SK-N-MC (cell line): ENCODE data around the gene CARD19.

Source experiments
- DNase-seq: peaks from one replicate; pipeline ENCODE4 v3.0.0-alpha.2; 2011; ENCODE audit warnings: low read depth, low spot score
- H3K27ac ChIP-seq: fragments of 200-600 bp; sonication (generic); 2 replicates; pipeline ENCODE4 v1.5.1; 2016; ENCODE audit warnings: mixed run types
- H3K36me3 ChIP-seq: fragments of 200-600 bp; sonication (generic); 2 replicates; pipeline ENCODE4 v1.6.1; 2017; ENCODE audit warnings: antibody characterized with exemption, low read length, mixed read lengths; ENCODE audit not compliant: insufficient read depth
- H3K4me3 ChIP-seq: fragments of 200-600 bp; sonication (generic); 2 replicates; pipeline ENCODE4 v1.5.1; 2016
- H3K9ac ChIP-seq: fragments of 200-600 bp; sonication (generic); 2 replicates; pipeline ENCODE4 v1.8.0; 2017; ENCODE audit warnings: mixed run types, mixed read lengths; ENCODE audit not compliant: insufficient read length
- H3K9me3 ChIP-seq: fragments of 200-600 bp; sonication (generic); 2 replicates; pipeline ENCODE4 v1.6.1; 2017; ENCODE audit warnings: low read depth, mild to moderate bottlenecking, antibody characterized with exemption, low read length, moderate library complexity, mixed read lengths
- EZH2 ChIP-seq: fragments of 200-600 bp; sonication (generic); IDR thresholded peaks from one replicate; pipeline ENCODE4 v1.6.1; 2017; ENCODE audit warnings: antibody characterized with exemption
- FOXP2 ChIP-seq: optimal IDR thresholded peaks from 2 replicates; pipeline ENCODE3; 2011; ENCODE audit warnings: mild to moderate bottlenecking, moderate library complexity; ENCODE audit not compliant: insufficient read depth; ENCODE audit errors: extremely low read length, control extremely low read depth
- POLR2AphosphoS5 ChIP-seq: IDR thresholded peaks from 2 replicates; pipeline ENCODE4 v1.6.1; 2012; ENCODE audit warnings: mild to moderate bottlenecking, low read depth, low read length, borderline replicate concordance

Gene CARD19

DNA sequence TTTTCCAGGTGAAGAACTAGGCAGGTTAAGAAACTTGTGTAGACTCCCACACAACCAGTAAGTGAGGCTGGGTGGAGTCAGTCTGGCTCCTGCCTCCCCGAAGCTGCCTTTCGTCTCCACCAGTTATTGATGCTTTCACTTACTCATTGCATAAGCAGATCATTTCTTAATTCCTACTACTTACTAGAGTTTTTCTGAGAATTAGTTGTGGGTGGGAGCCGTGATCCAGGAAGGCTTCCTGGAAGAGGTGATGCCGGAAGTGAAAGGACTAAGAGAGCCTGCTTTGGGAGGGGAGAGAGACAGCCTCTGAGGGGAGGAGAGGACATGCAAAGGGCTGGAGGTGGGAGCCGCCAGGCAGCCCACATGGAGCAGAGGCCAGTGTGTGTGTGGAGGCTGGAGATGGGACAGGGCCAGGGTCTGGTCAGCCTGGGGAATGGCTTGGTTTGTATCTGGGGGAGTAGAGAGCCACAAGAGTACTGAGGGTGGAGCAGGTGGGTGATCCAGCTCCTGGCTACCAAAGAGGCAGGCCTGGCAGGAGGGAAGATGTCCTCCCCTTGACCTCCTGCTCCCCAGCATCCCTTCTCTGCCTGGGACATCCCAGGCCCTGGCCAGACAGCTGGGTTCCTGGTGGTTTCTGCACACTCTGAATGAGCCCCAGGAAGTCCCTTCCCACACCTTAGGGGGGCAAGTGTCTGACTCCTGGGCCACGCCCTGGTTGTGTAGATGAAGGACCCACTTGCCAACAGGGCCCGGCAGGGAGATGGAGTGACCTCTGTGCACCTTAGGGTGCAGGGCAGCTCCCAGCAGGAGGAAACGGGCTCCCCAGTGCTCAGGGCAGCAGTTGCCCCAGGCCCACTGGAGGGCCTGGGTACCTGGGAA is 12.2 kb upstream of the CARD19 start:
- Histone ChIP-seq H3K9ac (no peak overlapping the region), H3K27ac (no peak overlapping the region), H3K9me3 (no peaks in the 10 kb centered on the region), H3K4me3 (no peak overlapping the region), H3K36me3 (no peaks in the 10 kb centered on the region)
- TF ChIP-seq EZH2, result no peak
- no peak for TF ChIP-seq POLR2AphosphoS5
- no peak for TF ChIP-seq FOXP2
- DNase-seq, result no peak

- no peak overlapping the region for H3K4me3 ChIP-seq
- no peak overlapping the region for H3K9ac ChIP-seq
- no peak overlapping the region for H3K27ac ChIP-seq
- H3K9me3 ChIP-seq, result no peaks in the 10 kb centered on the region
- no peak for DNase-seq
- H3K36me3 ChIP-seq, result no peaks in the 10 kb centered on the region
- TF ChIP-seq FOXP2, result no peak
- TF ChIP-seq EZH2, result no peak
- TF ChIP-seq POLR2AphosphoS5, result no peak
These were observed 11.5 kb upstream of the CARD19 start for GRCh38 chr9:93084471-93084881.

- no peaks in the 10 kb centered on the region for H3K36me3 ChIP-seq
- H3K9me3 ChIP-seq, result no peaks in the 10 kb centered on the region
- no peak overlapping the region for H3K4me3 ChIP-seq
- H3K9ac ChIP-seq, result no peak overlapping the region
- no peak overlapping the region for H3K27ac ChIP-seq
- TF ChIP-seq EZH2 (no peak), POLR2AphosphoS5 (no peak), FOXP2 (no peak)
- DNase-seq, result no peak
These were observed 10.3 kb upstream of the CARD19 start for GRCh38 chr9:93085676-93086075.

GRCh38 chr9:93086447-93087224 is 9.4 kb upstream of the CARD19 start:
- no peak overlapping the region for H3K4me3 ChIP-seq
- no peak for DNase-seq
- H3K36me3 ChIP-seq, result no peaks in the 10 kb centered on the region
- no peaks in the 10 kb centered on the region for H3K9me3 ChIP-seq
- no peak overlapping the region for H3K27ac ChIP-seq
- no peak overlapping the region for H3K9ac ChIP-seq
- no peak for TF ChIP-seq POLR2AphosphoS5
- TF ChIP-seq FOXP2, result no peak
- TF ChIP-seq EZH2, result no peak

DNA sequence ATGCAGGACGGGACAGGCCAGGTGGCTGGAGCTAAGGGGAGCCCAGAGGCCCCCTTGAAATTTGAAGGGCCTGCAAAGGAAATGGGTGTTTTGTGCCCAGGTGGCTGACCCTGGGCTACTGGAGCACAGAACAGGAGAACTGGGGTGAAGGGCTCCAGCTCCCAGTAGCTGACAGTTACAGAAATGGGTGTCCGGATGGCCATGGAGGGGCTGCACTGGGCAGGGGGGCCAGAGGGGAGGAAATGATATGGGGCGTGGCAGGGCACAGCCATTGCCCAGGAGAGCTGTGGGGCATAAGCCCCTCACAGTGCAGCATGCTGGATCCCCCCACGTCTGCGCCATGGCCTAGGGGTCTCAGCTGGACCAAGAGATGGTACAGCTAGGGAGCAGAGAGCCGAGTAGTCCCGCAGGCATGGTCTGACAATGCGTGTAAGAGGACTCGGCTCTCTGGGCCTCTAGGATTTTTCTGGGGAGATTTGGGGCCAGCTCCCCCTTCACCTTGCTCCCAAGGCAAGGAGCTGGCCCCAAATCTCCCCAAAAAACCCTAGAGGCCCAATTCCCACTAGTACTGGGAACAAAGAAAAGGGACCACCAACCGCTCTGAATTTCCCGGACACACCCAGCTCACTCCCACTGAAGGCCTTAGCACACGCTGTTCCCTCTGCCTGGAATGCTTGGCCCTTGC is 7.9 kb upstream of the CARD19 start:
- DNase-seq, result no peak
- Histone ChIP-seq H3K9me3 (no peaks in the 10 kb centered on the region), H3K9ac (no peak overlapping the region), H3K27ac (no peak overlapping the region), H3K36me3 (no peaks in the 10 kb centered on the region), H3K4me3 (no peak overlapping the region)
- TF ChIP-seq POLR2AphosphoS5 (no peak), FOXP2 (no peak), EZH2 (no peak)

- DNase-seq, result no peak
- Histone ChIP-seq H3K27ac (no peak overlapping the region), H3K36me3 (no peaks in the 10 kb centered on the region), H3K9ac (no peak overlapping the region), H3K9me3 (no peaks in the 10 kb centered on the region), H3K4me3 (no peak overlapping the region)
- TF ChIP-seq FOXP2, result no peak
- no peak for TF ChIP-seq EZH2
These were observed 7.4 kb upstream of the CARD19 start for GRCh38 chr9:93088656-93089015.

- Histone ChIP-seq H3K36me3 (no peaks in the 10 kb centered on the region), H3K27ac (no peak overlapping the region), H3K9me3 (no peaks in the 10 kb centered on the region), H3K4me3 (no peak overlapping the region), H3K9ac (no peak overlapping the region)
- no peak for DNase-seq
- TF ChIP-seq EZH2, result no peak
- TF ChIP-seq FOXP2, result no peak
- no peak for TF ChIP-seq POLR2AphosphoS5
These were observed 7.0 kb upstream of the CARD19 start for GRCh38 chr9:93089024-93089423.

DNA sequence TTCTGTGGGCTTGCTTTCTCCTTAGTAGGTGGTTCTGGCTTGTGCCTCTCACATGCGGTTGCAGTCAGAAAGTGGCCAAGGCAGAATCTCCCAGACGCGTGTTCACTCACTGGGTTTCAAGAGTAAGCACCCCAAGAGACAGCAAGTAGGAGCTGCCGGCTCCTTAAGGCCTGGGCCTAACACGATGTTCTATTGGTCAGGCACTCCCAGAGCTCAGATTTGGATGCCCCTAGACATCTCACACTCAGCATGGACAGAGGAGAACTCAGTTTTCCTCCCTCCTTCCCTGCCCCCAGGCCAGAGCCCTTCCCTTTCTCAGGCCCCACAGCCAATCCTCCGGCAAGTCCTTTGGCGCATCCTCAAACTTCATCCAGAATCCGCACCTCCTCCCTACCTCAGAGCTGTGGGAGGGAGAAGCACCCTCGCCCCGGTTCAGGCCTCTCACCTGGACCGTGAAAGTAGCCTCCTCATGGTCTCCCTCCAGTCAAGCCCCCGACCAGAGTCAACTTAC is 6.5 kb upstream of the CARD19 start:
- no peak for DNase-seq
- no peak overlapping the region for H3K9ac ChIP-seq
- no peak overlapping the region for H3K4me3 ChIP-seq
- TF ChIP-seq FOXP2, result no peak
- no peak for TF ChIP-seq POLR2AphosphoS5
- no peak for TF ChIP-seq EZH2
- H3K9me3 ChIP-seq, result no peaks in the 10 kb centered on the region
- no peaks in the 10 kb centered on the region for H3K36me3 ChIP-seq
- H3K27ac ChIP-seq, result no peak overlapping the region
